Neuron (in vitro differentiated cells): ENCODE data around the gene DIPK1A.
"Not testable (repeated sequence)": the region's sequence is repeated elsewhere in the genome, so short reads cannot be mapped to it uniquely, and the experiment has no call there.

Source experiments
- H2AFZ ChIP-seq: one replicate; pipeline ENCODE4 v1.6.1; 2013; ENCODE audit warnings: low read depth, mild to moderate bottlenecking, inconsistent platforms, low read length, moderate library complexity
- H3K27me3 ChIP-seq: one replicate; pipeline ENCODE4 v1.6.1; 2013; ENCODE audit warnings: low read length; ENCODE audit not compliant: insufficient read depth
- H3K36me3 ChIP-seq: one replicate; pipeline ENCODE4 v1.6.1; 2013; ENCODE audit warnings: low read length; ENCODE audit not compliant: insufficient read depth
- H3K4me1 ChIP-seq: one replicate; pipeline ENCODE4 v1.6.1; 2013; ENCODE audit warnings: low read length; ENCODE audit not compliant: insufficient read depth
- H3K4me3 ChIP-seq: 2 replicates; pipeline ENCODE4 v1.5.1; 2013; ENCODE audit warnings: mild to moderate bottlenecking, low read length, moderate library complexity
- H3K9me3 ChIP-seq: one replicate; pipeline ENCODE4 v1.6.1; 2013; ENCODE audit warnings: low read length

DIPK1A gene

DNA sequence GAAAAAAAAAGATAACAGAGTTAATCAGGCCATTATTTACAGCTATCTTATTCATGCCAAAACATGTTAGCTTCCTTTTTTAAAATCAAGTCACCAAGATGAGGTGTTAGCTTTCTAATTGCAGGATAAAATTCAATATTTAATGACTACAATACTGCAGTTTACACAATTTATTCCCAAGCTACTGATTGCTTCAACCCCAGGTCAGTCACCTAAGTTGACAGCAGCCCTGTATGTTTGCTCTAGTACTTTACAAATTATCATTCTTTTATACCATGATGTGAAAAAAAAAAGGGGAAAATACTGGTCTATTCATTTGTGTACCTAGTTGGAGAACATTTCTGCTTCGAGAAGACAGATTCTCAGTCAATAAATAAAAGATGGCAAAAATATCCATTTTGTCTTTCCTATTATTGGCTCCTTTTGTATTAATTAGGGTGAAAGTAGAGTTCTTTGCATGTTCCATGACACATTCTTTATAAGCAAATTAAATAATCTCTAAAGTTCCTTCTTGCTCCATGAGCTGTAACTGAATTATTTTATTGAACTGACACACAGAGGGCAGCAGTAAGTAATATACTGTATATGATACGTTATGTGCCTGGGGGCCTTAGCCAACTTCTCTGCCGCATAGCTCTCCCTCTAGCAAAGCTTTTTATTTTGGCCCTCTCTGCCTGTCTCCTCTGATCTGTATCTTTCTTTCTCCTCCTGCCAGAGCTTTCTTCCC, 48.0 kb downstream of the DIPK1A start:
- Histone ChIP-seq H3K9me3 (no peaks in the 10 kb centered on the region), H3K27me3 (no peaks in the 10 kb centered on the region), H3K4me1 (no peaks in the 10 kb centered on the region), H2AFZ (no peak overlapping the region), H3K4me3 (no peak overlapping the region), H3K36me3 (no peaks in the 10 kb centered on the region)

DNA sequence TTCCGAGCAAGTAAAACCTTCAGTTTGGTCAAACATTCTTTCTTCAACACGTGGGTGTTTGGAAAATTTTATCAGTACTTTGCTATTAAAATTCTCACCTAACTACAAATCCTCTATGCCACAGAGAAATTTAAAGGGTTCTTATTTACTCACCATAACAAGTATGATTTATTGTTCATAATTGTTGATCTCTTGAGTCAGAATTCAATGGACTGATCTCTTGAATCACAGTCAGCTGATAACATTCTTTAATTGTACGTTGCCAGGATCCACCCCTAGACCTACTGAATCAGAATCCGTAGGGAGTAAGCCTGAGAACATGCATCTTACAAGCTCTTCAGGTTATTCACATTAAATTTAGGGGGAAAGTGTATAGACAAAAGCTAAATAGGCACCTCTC, 51.2 kb downstream of the DIPK1A start:
- no peaks in the 10 kb centered on the region for H3K4me1 ChIP-seq
- H2AFZ ChIP-seq, result no peak overlapping the region
- no peaks in the 10 kb centered on the region for H3K36me3 ChIP-seq
- H3K9me3 ChIP-seq, result no peaks in the 10 kb centered on the region
- no peaks in the 10 kb centered on the region for H3K27me3 ChIP-seq
- no peak overlapping the region for H3K4me3 ChIP-seq

- Histone ChIP-seq H3K4me1 (no peaks in the 10 kb centered on the region), H3K36me3 (no peaks in the 10 kb centered on the region), H3K4me3 (no peak overlapping the region), H3K27me3 (no peaks in the 10 kb centered on the region), H3K9me3 (no peaks in the 10 kb centered on the region), H2AFZ (no peak overlapping the region)
Observed at GRCh38 chr1:92909321-92909720, 51.9 kb downstream of the DIPK1A start.

- no peaks in the 10 kb centered on the region for H3K27me3 ChIP-seq
- H3K9me3 ChIP-seq, result no peaks in the 10 kb centered on the region
- no peaks in the 10 kb centered on the region for H3K36me3 ChIP-seq
- H3K4me1 ChIP-seq, result no peaks in the 10 kb centered on the region
- H2AFZ ChIP-seq, result no peak overlapping the region
- H3K4me3 ChIP-seq, result no peak overlapping the region
Observed at GRCh38 chr1:92907949-92908684, 53.1 kb downstream of the DIPK1A start.

DNA sequence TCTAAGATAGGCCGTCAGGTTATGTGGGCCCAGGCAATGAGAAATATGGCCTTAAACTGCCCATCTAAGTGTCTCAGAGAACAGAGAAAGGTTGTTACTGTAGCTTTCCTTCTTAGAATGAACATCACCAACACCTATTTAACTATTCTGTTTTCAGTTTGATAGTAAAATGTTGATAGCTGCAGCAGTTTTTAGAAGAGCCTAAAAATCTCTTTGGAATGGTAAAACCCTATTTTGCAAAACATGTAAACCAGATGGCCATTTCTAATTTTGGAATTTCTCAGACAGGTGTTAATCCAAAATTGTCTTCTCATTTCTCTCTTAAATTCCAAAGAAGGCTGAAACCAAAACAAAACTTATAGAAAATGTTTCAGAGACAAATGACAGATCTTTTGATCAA, 57.5 kb downstream of the DIPK1A start:
- H3K36me3 ChIP-seq, result no peaks in the 10 kb centered on the region

DNA sequence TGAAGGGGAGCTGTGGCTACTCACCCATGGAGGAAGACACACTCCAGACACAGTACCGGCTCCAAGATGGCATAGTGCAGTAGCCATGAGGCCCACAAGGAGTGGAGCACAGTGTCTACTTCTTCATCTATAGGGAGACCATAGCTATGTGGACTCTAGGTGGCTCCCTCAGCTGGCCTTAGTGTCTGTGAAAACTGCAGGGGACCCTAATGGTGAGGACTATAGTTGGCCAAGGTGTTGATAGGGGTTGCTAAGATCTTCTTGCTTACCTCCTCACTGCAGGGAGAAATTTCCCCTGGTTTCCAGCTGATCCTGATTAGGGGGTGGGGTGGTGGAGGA, 58.9 kb downstream of the DIPK1A start:
- H3K4me3 ChIP-seq, result no peak overlapping the region
- H3K36me3 ChIP-seq, result no peaks in the 10 kb centered on the region
- no peak overlapping the region for H2AFZ ChIP-seq
- H3K27me3 ChIP-seq, result no peaks in the 10 kb centered on the region
- H3K9me3 ChIP-seq, result no peaks in the 10 kb centered on the region
- H3K4me1 ChIP-seq, result no peaks in the 10 kb centered on the region

More for the DNA sequence above, 57.5 kb downstream of the DIPK1A start:
- H3K4me3 ChIP-seq, result no peak overlapping the region
- H3K9me3 ChIP-seq, result no peaks in the 10 kb centered on the region
- H3K4me1 ChIP-seq, result no peaks in the 10 kb centered on the region
- no peaks in the 10 kb centered on the region for H3K27me3 ChIP-seq
- no peak overlapping the region for H2AFZ ChIP-seq

DNA sequence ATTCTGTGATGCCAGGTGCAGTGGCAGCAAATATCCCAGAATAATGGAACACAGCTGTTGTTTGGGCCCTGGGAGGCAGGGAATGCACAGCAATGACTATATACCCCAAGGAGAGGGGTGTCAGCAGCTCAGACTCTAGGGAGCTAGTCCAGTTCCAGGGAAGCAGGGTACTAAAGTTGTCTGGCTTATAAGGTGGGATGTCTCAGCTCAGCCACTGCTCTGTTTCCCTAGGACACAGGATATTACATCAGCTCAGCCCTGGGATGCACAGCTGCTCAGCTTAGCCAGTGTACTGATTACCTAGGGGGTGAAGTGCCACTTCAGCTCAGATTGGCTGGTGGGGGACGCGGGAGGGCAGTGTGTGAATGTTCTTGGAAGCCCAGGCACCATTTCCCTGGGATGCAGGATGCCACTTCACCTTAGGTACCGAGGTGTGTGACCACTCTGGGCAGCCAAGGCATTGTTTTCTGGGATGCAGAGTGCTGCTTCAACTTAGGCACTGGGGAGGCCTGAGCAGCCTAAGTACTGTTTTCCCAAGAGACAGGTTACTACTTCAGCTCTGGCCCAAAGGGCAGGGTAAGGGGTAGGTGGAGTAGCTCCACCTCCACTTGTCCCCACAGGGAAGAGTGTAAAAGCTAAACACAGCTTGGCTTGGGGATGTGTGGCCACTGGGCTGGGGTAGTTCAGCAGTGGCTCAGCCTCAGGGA, 59.4 kb downstream of the DIPK1A start:
- Histone ChIP-seq H3K9me3 (no peaks in the 10 kb centered on the region), H3K4me1 (no peaks in the 10 kb centered on the region), H3K27me3 (no peaks in the 10 kb centered on the region), H2AFZ (no peak overlapping the region), H3K4me3 (no peak overlapping the region), H3K36me3 (no peaks in the 10 kb centered on the region)

- Histone ChIP-seq H3K9me3 (no peaks in the 10 kb centered on the region), H3K27me3 (no peaks in the 10 kb centered on the region), H2AFZ (no peak overlapping the region), H3K4me1 (no peaks in the 10 kb centered on the region), H3K36me3 (no peaks in the 10 kb centered on the region), H3K4me3 (no peak overlapping the region)
Observed at GRCh38 chr1:92901126-92901525, 60.1 kb downstream of the DIPK1A start.

- H3K4me3 ChIP-seq, result no peak overlapping the region
Observed at GRCh38 chr1:92900539-92900938, 60.7 kb downstream of the DIPK1A start.

GRCh38 chr1:92899780-92900179, 61.5 kb downstream of the DIPK1A start:
- Histone ChIP-seq H3K36me3 (no peaks in the 10 kb centered on the region), H3K4me3 (no peak overlapping the region), H3K27me3 (no peaks in the 10 kb centered on the region), H2AFZ (no peak overlapping the region), H3K9me3 (no peaks in the 10 kb centered on the region), H3K4me1 (no peaks in the 10 kb centered on the region)

More at GRCh38 chr1:92900539-92900938, 60.7 kb downstream of the DIPK1A start:
- Histone ChIP-seq H3K4me1 (no peaks in the 10 kb centered on the region), H3K9me3 (no peaks in the 10 kb centered on the region), H3K36me3 (no peaks in the 10 kb centered on the region), H3K27me3 (no peaks in the 10 kb centered on the region), H2AFZ (no peak overlapping the region)

DNA sequence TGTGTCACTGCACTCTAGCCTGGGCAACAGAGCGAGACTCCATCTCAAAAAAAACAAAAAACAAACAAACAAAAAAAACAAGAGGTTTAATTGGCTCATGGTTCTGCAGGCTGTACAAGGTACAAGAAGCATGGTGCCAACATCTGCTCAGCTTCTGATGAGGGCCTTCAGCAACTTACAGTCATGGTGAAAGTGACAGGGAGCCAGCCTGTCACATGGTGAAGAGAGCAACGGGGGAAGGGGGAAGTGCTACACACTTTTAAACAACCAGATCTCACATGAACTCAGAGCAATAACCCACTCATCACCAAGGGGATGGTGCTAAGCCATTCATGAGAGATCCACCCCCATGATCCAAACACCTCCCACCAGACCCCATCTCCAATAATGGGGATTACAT, 63.2 kb downstream of the DIPK1A start:
- not testable (repeated sequence) for H3K9me3 ChIP-seq, H3K36me3 ChIP-seq, H3K4me3 ChIP-seq, H2AFZ ChIP-seq, H3K27me3 ChIP-seq, H3K4me1 ChIP-seq

DNA sequence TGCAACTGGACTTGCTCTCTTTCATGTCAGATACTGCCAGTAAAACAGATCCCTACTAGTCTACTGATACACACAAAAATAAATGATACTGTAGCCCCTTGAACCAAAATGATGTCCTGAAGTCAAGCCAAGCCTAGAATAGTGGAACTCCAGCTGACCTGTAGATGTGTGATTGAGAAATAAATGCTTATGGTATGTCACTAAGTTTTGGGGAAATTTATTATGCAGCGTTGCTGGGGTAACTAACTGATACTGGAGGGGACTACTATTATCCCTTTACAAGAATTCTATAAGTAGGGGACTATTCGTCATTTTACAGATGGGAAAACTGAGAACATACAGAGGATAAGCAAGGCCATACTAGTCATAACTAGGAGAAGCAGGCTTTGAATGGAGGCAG, 73.8 kb downstream of the DIPK1A start:
- Histone ChIP-seq H3K27me3 (no peaks in the 10 kb centered on the region), H2AFZ (no peak overlapping the region), H3K4me1 (no peaks in the 10 kb centered on the region), H3K4me3 (no peak overlapping the region), H3K9me3 (no peaks in the 10 kb centered on the region), H3K36me3 (no peaks in the 10 kb centered on the region)

- Histone ChIP-seq H3K36me3 (no peaks in the 10 kb centered on the region), H3K4me1 (no peaks in the 10 kb centered on the region), H3K4me3 (no peak overlapping the region), H3K9me3 (no peaks in the 10 kb centered on the region), H2AFZ (no peak overlapping the region), H3K27me3 (no peaks in the 10 kb centered on the region)
Observed at GRCh38 chr1:92886886-92887419, 74.3 kb downstream of the DIPK1A start.
